Parathyroid adenoma (tissue), 2 donors: Measurements from ENCODE around the gene PDGFB.

Experiments used
- H2AFZ ChIP-seq: fragments of 300-600 bp; sonication (generic); one replicate; pipeline ENCODE4 v1.7.0; 2017; ENCODE audit warnings: antibody characterized with exemption, mild to moderate bottlenecking
- H3K27ac ChIP-seq: fragments of 300-600 bp; sonication (generic); one replicate; pipeline ENCODE4 v1.7.0; 2017
- H3K27me3 ChIP-seq: fragments of 300-600 bp; sonication (generic); one replicate; pipeline ENCODE4 v1.7.0; 2017; ENCODE audit warnings: low read length; ENCODE audit not compliant: control insufficient read depth, insufficient read depth
- H3K36me3 ChIP-seq: fragments of 300-600 bp; sonication (generic); one replicate; pipeline ENCODE4 v1.7.0; 2017; ENCODE audit warnings: low read length; ENCODE audit not compliant: control insufficient read depth, insufficient read depth
- H3K4me1 ChIP-seq: fragments of 300-600 bp; sonication (generic); one replicate; pipeline ENCODE4 v1.7.0; 2017; ENCODE audit warnings: control low read depth
- H3K4me2 ChIP-seq: fragments of 300-600 bp; sonication (generic); one replicate; pipeline ENCODE4 v1.7.0; 2017; ENCODE audit warnings: low read length
- H3K4me3 ChIP-seq: fragments of 300-600 bp; sonication (generic); one replicate; pipeline ENCODE4 v1.7.0; 2017; ENCODE audit warnings: low read depth, low read length
- H3K79me2 ChIP-seq: fragments of 300-600 bp; sonication (generic); one replicate; pipeline ENCODE4 v1.7.0; 2017; ENCODE audit warnings: control low read depth
- H3K9ac ChIP-seq: fragments of 300-600 bp; sonication (generic); one replicate; pipeline ENCODE4 v1.7.0; 2017; ENCODE audit warnings: mild to moderate bottlenecking
- H3K9me3 ChIP-seq: fragments of 300-600 bp; sonication (generic); one replicate; pipeline ENCODE4 v1.7.0; 2017; ENCODE audit warnings: low read length; ENCODE audit not compliant: control insufficient read depth
- CTCF ChIP-seq: fragments of 300-600 bp; sonication (generic); IDR thresholded peaks from one replicate; pipeline ENCODE4 v1.7.0; 2017; ENCODE audit warnings: antibody characterized with exemption, mild to moderate bottlenecking
- donor health status: primary hyperparathyroidism.

PDGFB gene

GRCh38 chr22:39269095-39269790 lies 24.5 kb upstream of the PDGFB start:
- Histone ChIP-seq H3K9ac (no peak overlapping the region), H3K36me3 (no peaks in the 10 kb centered on the region), H3K4me3 (no peak overlapping the region), H2AFZ (no peak overlapping the region), H3K27ac (no peak overlapping the region), H3K27me3 (no peaks in the 10 kb centered on the region), H3K4me2 (no peak overlapping the region), H3K9me3 (no peaks in the 10 kb centered on the region), H3K4me1 (no peaks in the 10 kb centered on the region), H3K79me2 (no peaks in the 10 kb centered on the region)
- TF ChIP-seq CTCF = no peak

GRCh38 chr22:39268645-39269044 lies 23.9 kb upstream of the PDGFB start:
- Histone ChIP-seq H3K9me3 (no peaks in the 10 kb centered on the region), H3K27ac (no peak overlapping the region), H2AFZ (no peak overlapping the region), H3K4me1 (no peaks in the 10 kb centered on the region), H3K27me3 (no peaks in the 10 kb centered on the region), H3K4me2 (no peak overlapping the region), H3K4me3 (no peak overlapping the region), H3K9ac (no peak overlapping the region), H3K79me2 (no peaks in the 10 kb centered on the region), H3K36me3 (no peaks in the 10 kb centered on the region)
- no peak for TF ChIP-seq CTCF

- H3K4me2 ChIP-seq = no peak overlapping the region
- H3K9ac ChIP-seq = no peak overlapping the region
- TF ChIP-seq CTCF = no peak
- H3K27ac ChIP-seq = no peak overlapping the region
- peaks cover under 1% of the 10 kb centered on the region for H3K4me1 ChIP-seq
- no peaks in the 10 kb centered on the region for H3K36me3 ChIP-seq
- no peak overlapping the region for H3K4me3 ChIP-seq
- no peaks in the 10 kb centered on the region for H3K79me2 ChIP-seq
- H3K27me3 ChIP-seq = no peaks in the 10 kb centered on the region
- no peaks in the 10 kb centered on the region for H3K9me3 ChIP-seq
- no peak overlapping the region for H2AFZ ChIP-seq
Observed at GRCh38 chr22:39267974-39268373, 23.2 kb upstream of the PDGFB start.

- H3K79me2 ChIP-seq = no peaks in the 10 kb centered on the region
- H3K9ac ChIP-seq = no peak overlapping the region
- TF ChIP-seq CTCF = no peak
- H3K36me3 ChIP-seq = no peaks in the 10 kb centered on the region
- no peaks in the 10 kb centered on the region for H3K27me3 ChIP-seq
- H2AFZ ChIP-seq = peak overlapping the region; percentile 28
- no peaks in the 10 kb centered on the region for H3K9me3 ChIP-seq
- H3K4me1 ChIP-seq = peaks cover 6% of the 10 kb centered on the region
- H3K4me2 ChIP-seq = no peak overlapping the region
- H3K4me3 ChIP-seq = no peak overlapping the region
- peak overlapping the region; percentile 44 for H3K27ac ChIP-seq
Observed at GRCh38 chr22:39266398-39267030, 21.7 kb upstream of the PDGFB start.
